H9 (cell line): ENCODE results near the gene CHRNA5. TPM values are rescaled to one million over a fixed set of nuclear protein-coding genes. Genes with fewer than 3 reads are reported as not detected.
A peak's percentile ranks its signal among the peaks of the same experiment; 100 is the strongest.

Experiments
- DNase-seq: peaks from one replicate; pipeline ENCODE4 v3.0.0-alpha.2; 2017
- H2AFZ ChIP-seq: one replicate; pipeline ENCODE4 v1.6.1; 2013; ENCODE audit warnings: mild to moderate bottlenecking, low read length, control low read depth, moderate library complexity
- H2AK5ac ChIP-seq: 2 replicates; pipeline ENCODE4 v1.6.1; 2013; ENCODE audit warnings: low read length, control low read depth, mixed read lengths; ENCODE audit not compliant: insufficient read length
- H2BK120ac ChIP-seq: one replicate; pipeline ENCODE4 v1.6.1; 2013; ENCODE audit warnings: low read depth, mild to moderate bottlenecking, low read length, control low read depth, inconsistent platforms; ENCODE audit not compliant: poor library complexity, severe bottlenecking
- H2BK12ac ChIP-seq: 2 replicates; pipeline ENCODE4 v1.6.1; 2013; ENCODE audit warnings: low read length, control low read depth, mixed read lengths, low read depth; ENCODE audit not compliant: insufficient read length
- H2BK15ac ChIP-seq: 2 replicates; pipeline ENCODE4 v1.6.1; 2013; ENCODE audit warnings: low read depth, low read length, control low read depth
- H2BK20ac ChIP-seq: one replicate; pipeline ENCODE4 v1.6.1; 2013; ENCODE audit warnings: low read depth, mild to moderate bottlenecking, low read length, control low read depth, inconsistent platforms; ENCODE audit not compliant: poor library complexity, severe bottlenecking
- H2BK5ac ChIP-seq: 2 replicates; pipeline ENCODE4 v1.6.1; 2013; ENCODE audit warnings: low read length, control low read depth, mixed read lengths; ENCODE audit not compliant: insufficient read length
- H3K14ac ChIP-seq: 2 replicates; pipeline ENCODE4 v1.6.1; 2013; ENCODE audit warnings: low read length, control low read depth; ENCODE audit not compliant: insufficient read depth
- H3K18ac ChIP-seq: 2 replicates; pipeline ENCODE4 v1.6.1; 2013; ENCODE audit warnings: low read depth, mild to moderate bottlenecking, mixed read lengths, low read length, control low read depth; ENCODE audit not compliant: insufficient read length
- H3K23ac ChIP-seq: 2 replicates; pipeline ENCODE4 v1.6.1; 2013; ENCODE audit warnings: low read length, control low read depth, mixed read lengths, low read depth; ENCODE audit not compliant: insufficient read length
- H3K23me2 ChIP-seq: 2 replicates; pipeline ENCODE4 v1.6.1; 2013; ENCODE audit warnings: low read depth, mild to moderate bottlenecking, mixed read lengths, low read length, control low read depth; ENCODE audit not compliant: insufficient read length, poor library complexity, severe bottlenecking
- H3K27ac ChIP-seq: 2 replicates; pipeline ENCODE4 v1.5.1; 2013; ENCODE audit warnings: low read length, control low read depth, mixed read lengths, low read depth; ENCODE audit not compliant: insufficient read length
- H3K27me3 ChIP-seq: 2 replicates; pipeline ENCODE4 v1.6.1; 2013; ENCODE audit warnings: low read length, control low read depth, inconsistent platforms; ENCODE audit not compliant: insufficient read depth
- H3K4ac ChIP-seq: 2 replicates; pipeline ENCODE4 v1.6.1; 2013; ENCODE audit warnings: low read depth, mild to moderate bottlenecking, control low read depth, inconsistent platforms, low read length, moderate library complexity
- H3K4me1 ChIP-seq: 2 replicates; pipeline ENCODE4 v1.6.1; 2013; ENCODE audit warnings: low read length, control low read depth, inconsistent platforms; ENCODE audit not compliant: insufficient read depth
- H3K4me2 ChIP-seq: 2 replicates; pipeline ENCODE4 v1.6.1; 2013; ENCODE audit warnings: low read length, control low read depth, mixed read lengths; ENCODE audit not compliant: insufficient read length, insufficient read depth
- H3K56ac ChIP-seq: 2 replicates; pipeline ENCODE4 v1.6.1; 2013; ENCODE audit warnings: low read depth, mild to moderate bottlenecking, mixed read lengths, low read length, control low read depth; ENCODE audit not compliant: insufficient read length
- H3K79me1 ChIP-seq: 2 replicates; pipeline ENCODE4 v1.6.1; 2013; ENCODE audit warnings: low read depth, mild to moderate bottlenecking, moderate library complexity, low read length, control low read depth, inconsistent platforms; ENCODE audit not compliant: insufficient read depth, poor library complexity, severe bottlenecking
- H3K79me2 ChIP-seq: 2 replicates; pipeline ENCODE4 v1.6.1; 2013; ENCODE audit warnings: low read length, control low read depth, inconsistent platforms; ENCODE audit not compliant: insufficient read depth
- H3K9ac ChIP-seq: 2 replicates; pipeline ENCODE4 v1.6.1; 2013; ENCODE audit warnings: low read length, control low read depth, mixed read lengths; ENCODE audit not compliant: insufficient read length; ENCODE audit errors: extremely low read depth
- H3K9me3 ChIP-seq: one replicate; pipeline ENCODE4 v1.6.1; 2013; ENCODE audit warnings: low read depth, low read length, inconsistent platforms; ENCODE audit not compliant: control insufficient read depth
- H3T11ph ChIP-seq: one replicate; pipeline ENCODE4 v1.6.1; 2013; ENCODE audit warnings: mild to moderate bottlenecking, low read length, control low read depth, inconsistent platforms
- H4K20me1 ChIP-seq: one replicate; pipeline ENCODE4 v1.6.1; 2013; ENCODE audit not compliant: control insufficient read depth, insufficient read length, insufficient read depth
- H4K5ac ChIP-seq: 2 replicates; pipeline ENCODE4 v1.6.1; 2013; ENCODE audit warnings: low read depth, mild to moderate bottlenecking, mixed read lengths, low read length, control low read depth; ENCODE audit not compliant: insufficient read length
- H4K8ac ChIP-seq: replicated peaks from 2 replicates; pipeline ENCODE4 v1.6.1; 2013; ENCODE audit warnings: low read length, control low read depth, mixed read lengths, low read depth; ENCODE audit not compliant: insufficient read length
- H4K91ac ChIP-seq: 2 replicates; pipeline ENCODE4 v1.6.1; 2013; ENCODE audit warnings: low read depth, mild to moderate bottlenecking, moderate library complexity, mixed read lengths, low read length, control low read depth; ENCODE audit not compliant: insufficient read length
- H3K27ac Mint-ChIP-seq, 3 experiments: 2 replicates in 2 of 3; 3 replicates in 1 of 3; pipeline ENCODE4 v1.8.0; 2020 to 2021; ENCODE audit warnings: mixed read lengths in 3 of 3, mild to moderate bottlenecking in 1 of 3, moderate library complexity in 1 of 3
- H3K27me3 Mint-ChIP-seq: 2 replicates; pipeline ENCODE4 v1.8.0; 2021; ENCODE audit warnings: low read depth, mild to moderate bottlenecking, moderate library complexity, mixed read lengths
- H3K36me3 Mint-ChIP-seq, 3 experiments: 2 replicates in 2 of 3; 3 replicates in 1 of 3; pipeline ENCODE4 v1.8.0; 2020 to 2021; ENCODE audit warnings: low read depth in 3 of 3, mixed read lengths in 3 of 3; ENCODE audit not compliant: insufficient read depth in 1 of 3
- H3K4me1 Mint-ChIP-seq, 2 experiments: 2 replicates each; pipeline ENCODE4 v1.8.0; 2020; ENCODE audit warnings: mixed read lengths in 2 of 2
- H3K4me3 Mint-ChIP-seq, 2 experiments: 2 replicates in 1 of 2; 3 replicates in 1 of 2; pipeline ENCODE4 v1.8.0; 2020 to 2021; ENCODE audit warnings: mild to moderate bottlenecking in 2 of 2, mixed read lengths in 2 of 2, moderate library complexity in 1 of 2
- H3K9me3 Mint-ChIP-seq, 2 experiments: 2 replicates in 1 of 2; 3 replicates in 1 of 2; pipeline ENCODE4 v1.8.0; 2020; ENCODE audit warnings: mild to moderate bottlenecking in 2 of 2, mixed read lengths in 2 of 2, moderate library complexity in 1 of 2
- WGBS: extraction: QIAGEN DNeasy Blood & Tissue Kit; methylation state at CpG from one replicate; pipeline ENCODE4 v1.1.7; 2013; ENCODE audit warnings: missing lambda C conversion rate, low lambda C conversion rate, mixed read lengths; ENCODE audit not compliant: insufficient read length; ENCODE audit errors: extremely low coverage; 5-methylcytosine and 5-hydroxymethylcytosine counted together
- total RNA-seq: library from RNA; stranded (reverse); gene quantifications from 2 replicates; pipeline ENCODE4 v1.2.1, GENCODE V29; 2021
- TF ChIP-seq, protein P1 (sequence below): fragments of 200-600 bp; sonication (generic); conservative IDR thresholded peaks from 3 replicates; pipeline ENCODE4 v1.8.0; 2021; ENCODE audit warnings: antibody characterized with exemption, mild to moderate bottlenecking

The CHRNA5 gene
- total RNA-seq, 1 experiment from 2014 or later, result 16.5 TPM

DNA sequence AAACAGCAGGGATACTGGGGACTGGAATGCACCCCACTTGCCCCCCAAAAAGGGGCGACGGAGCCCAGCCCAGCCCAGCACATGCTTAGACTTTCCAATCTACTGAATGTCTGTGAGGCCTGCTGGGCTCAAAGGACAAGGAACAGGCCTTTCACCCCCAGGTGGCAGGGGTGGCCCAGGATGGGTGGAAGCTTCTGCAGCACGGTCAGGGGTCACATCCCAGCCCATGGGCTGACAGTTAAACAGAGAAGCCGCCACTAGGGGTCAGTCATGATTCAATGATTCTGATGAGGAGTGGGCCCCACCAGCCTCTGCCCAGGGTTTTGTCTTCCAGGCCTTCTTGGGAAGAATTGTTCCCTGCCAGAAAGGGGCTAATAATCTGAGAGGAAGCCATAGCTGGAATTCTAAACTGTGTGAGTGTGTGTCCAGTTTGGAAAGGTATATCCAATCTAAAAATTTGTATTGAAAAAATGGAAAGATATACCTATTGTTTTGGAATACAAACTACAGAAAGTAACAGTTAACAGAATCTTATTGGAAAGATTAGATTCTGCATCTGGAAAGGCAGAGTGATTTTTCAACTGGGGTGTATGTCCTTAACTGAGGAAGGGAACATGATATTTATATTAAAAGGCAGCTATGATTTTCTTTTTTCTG, 73.5 kb downstream of the CHRNA5 start:
- no CpG with 5 or more reads among the region's 4 CpGs for WGBS
- peak; percentile 82 for DNase-seq
- no peak overlapping the region for H2BK12ac ChIP-seq

More for the DNA sequence above, 73.5 kb downstream of the CHRNA5 start:
- no peak overlapping the region for H2AFZ ChIP-seq
- Mint-ChIP-seq H3K27ac (no peak overlapping the region), H3K4me3 (no peak overlapping the region), H3K9me3 (no peaks in the 10 kb centered on the region; a peak in 1 of 5 replicates), H3K36me3 (peaks cover 0 to 2% (median 0%) of the 10 kb centered on the region in 3 experiments; a peak in 2 of 7 replicates), H3K27me3 (peaks cover 28% of the 10 kb centered on the region), H3K4me1 (peaks cover 13 to 24% of the 10 kb centered on the region in 2 experiments)
- no peak overlapping the region for H4K91ac ChIP-seq
- H2BK20ac ChIP-seq, result no peak overlapping the region
- no peak overlapping the region for H4K5ac ChIP-seq
- H3K9me3 ChIP-seq, result no peaks in the 10 kb centered on the region
- H3K23ac ChIP-seq, result no peak overlapping the region
- H3K18ac ChIP-seq, result no peak overlapping the region
- no peaks in the 10 kb centered on the region for H3K79me2 ChIP-seq
- no peak overlapping the region for H4K8ac ChIP-seq
- TF ChIP-seq, protein P1, sequence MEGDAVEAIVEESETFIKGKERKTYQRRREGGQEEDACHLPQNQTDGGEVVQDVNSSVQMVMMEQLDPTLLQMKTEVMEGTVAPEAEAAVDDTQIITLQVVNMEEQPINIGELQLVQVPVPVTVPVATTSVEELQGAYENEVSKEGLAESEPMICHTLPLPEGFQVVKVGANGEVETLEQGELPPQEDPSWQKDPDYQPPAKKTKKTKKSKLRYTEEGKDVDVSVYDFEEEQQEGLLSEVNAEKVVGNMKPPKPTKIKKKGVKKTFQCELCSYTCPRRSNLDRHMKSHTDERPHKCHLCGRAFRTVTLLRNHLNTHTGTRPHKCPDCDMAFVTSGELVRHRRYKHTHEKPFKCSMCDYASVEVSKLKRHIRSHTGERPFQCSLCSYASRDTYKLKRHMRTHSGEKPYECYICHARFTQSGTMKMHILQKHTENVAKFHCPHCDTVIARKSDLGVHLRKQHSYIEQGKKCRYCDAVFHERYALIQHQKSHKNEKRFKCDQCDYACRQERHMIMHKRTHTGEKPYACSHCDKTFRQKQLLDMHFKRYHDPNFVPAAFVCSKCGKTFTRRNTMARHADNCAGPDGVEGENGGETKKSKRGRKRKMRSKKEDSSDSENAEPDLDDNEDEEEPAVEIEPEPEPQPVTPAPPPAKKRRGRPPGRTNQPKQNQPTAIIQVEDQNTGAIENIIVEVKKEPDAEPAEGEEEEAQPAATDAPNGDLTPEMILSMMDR, result peak; percentile 84
- no peaks in the 10 kb centered on the region for H3K79me1 ChIP-seq
- peaks cover 4% of the 10 kb centered on the region for H3K23me2 ChIP-seq
- no peaks in the 10 kb centered on the region for H4K20me1 ChIP-seq
- no peaks in the 10 kb centered on the region for H3K4me1 ChIP-seq
- no peak overlapping the region for H3K9ac ChIP-seq
- no peak overlapping the region for H3K4me2 ChIP-seq
- H2AK5ac ChIP-seq, result no peak overlapping the region
- H3K14ac ChIP-seq, result no peak overlapping the region
- no peak overlapping the region for H3K56ac ChIP-seq
- no peak overlapping the region for H2BK120ac ChIP-seq
- no peak overlapping the region for H2BK15ac ChIP-seq
- H3K27me3 ChIP-seq, result no peaks in the 10 kb centered on the region; the same call in 1 of the 2 replicates
- no peak overlapping the region for H3K4ac ChIP-seq
- H3T11ph ChIP-seq, result no peak overlapping the region
- no peak overlapping the region for H2BK5ac ChIP-seq
- no peak overlapping the region for H3K27ac ChIP-seq
